ENCODE data around the gene GPC4. TPM values are rescaled to one million over a fixed set of nuclear protein-coding genes. Genes with fewer than 3 reads are reported as not detected.
A peak's percentile ranks its signal among the peaks of the same experiment; 100 is the strongest.

The GPC4 gene
- total RNA-seq, 1 donor from 2014 or later = 32.8 TPM

DNA sequence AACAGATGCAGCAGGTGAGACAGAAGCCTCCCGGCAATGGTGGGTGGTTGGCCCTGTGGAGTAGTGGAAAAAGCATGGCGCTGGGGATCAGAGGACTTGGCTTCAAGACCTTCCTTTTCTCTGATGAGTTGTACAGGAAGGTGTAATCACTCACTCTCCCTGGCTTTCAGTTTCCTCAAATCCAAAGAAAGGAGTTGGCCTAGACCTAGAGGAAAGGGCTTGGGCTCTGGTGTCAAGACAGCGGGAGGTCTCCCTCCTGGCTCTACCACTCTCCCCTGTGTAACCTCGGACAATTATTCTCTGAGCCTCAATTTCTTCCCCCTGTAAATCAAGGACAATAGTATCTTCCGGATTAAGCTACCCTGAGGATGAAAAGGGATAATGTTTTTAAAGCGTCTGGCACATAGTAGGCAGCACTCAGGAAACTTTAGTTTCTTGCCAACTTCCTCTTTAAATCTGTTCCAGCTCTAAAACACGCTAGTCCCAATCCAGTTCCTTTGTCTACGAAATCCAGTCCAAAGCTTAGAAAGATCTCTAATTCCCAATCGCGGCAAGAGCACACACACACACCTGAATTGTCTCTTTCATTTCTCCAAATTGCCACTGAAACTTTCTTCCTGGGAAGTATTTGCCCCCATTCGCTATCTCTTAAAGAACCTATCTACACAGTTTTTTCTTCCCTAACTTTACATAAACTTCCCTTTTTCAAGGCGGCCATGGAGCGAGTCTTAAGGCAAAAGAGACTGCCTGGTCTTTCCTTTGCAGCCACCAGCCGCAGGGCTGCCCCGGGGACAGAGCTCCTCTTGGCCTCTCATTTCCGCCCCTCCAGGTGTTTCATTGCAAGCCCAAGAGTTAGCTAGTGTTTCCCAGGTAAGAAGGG lies 29.9 kb upstream of the GPC4 start:
- Mint-ChIP-seq H3K4me1 (ENCODE audit: low read depth, unreplicated experiment) (peaks cover 3% of the 10 kb centered on the region), H3K27ac (ENCODE audit: unreplicated experiment) (no peak overlapping the region), H3K4me3 (ENCODE audit: unreplicated experiment) (peak overlapping the region; percentile 86), H3K27me3 (ENCODE audit: unreplicated experiment) (no peaks in the 10 kb centered on the region), H3K9me3 (ENCODE audit: unreplicated experiment) (no peaks in the 10 kb centered on the region), H3K36me3 (ENCODE audit: unreplicated experiment) (no peaks in the 10 kb centered on the region)
- TF ChIP-seq, protein P1, sequence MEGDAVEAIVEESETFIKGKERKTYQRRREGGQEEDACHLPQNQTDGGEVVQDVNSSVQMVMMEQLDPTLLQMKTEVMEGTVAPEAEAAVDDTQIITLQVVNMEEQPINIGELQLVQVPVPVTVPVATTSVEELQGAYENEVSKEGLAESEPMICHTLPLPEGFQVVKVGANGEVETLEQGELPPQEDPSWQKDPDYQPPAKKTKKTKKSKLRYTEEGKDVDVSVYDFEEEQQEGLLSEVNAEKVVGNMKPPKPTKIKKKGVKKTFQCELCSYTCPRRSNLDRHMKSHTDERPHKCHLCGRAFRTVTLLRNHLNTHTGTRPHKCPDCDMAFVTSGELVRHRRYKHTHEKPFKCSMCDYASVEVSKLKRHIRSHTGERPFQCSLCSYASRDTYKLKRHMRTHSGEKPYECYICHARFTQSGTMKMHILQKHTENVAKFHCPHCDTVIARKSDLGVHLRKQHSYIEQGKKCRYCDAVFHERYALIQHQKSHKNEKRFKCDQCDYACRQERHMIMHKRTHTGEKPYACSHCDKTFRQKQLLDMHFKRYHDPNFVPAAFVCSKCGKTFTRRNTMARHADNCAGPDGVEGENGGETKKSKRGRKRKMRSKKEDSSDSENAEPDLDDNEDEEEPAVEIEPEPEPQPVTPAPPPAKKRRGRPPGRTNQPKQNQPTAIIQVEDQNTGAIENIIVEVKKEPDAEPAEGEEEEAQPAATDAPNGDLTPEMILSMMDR (IDR thresholded peaks at IDR 0.05; ENCODE audit: partially characterized antibody, unreplicated experiment) = no peak
- DNase-seq = no peak

DNA sequence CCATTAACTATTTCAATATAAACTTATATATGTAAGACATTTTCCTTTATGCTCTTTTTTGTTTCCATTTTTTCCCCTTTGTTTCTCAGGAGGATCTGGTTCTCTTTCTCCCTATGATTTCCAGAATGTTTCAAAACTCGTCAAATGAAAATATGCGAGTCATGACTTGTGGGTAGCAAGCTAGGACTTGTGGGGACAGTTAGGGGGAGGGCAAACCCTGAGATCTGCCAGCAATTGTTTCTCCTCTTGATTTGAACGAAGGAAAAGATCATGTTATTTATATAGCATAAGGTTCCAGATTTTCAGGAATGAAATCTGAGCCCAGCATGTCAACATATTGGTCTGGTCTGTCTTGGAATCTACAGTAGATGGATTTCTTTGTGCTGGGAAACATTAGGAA lies 28.9 kb upstream of the GPC4 start:
- H3K27ac Mint-ChIP-seq (ENCODE audit: unreplicated experiment) = no peak overlapping the region
- peaks cover 3% of the 10 kb centered on the region for H3K4me1 Mint-ChIP-seq (ENCODE audit: low read depth, unreplicated experiment)
- no peaks in the 10 kb centered on the region for H3K27me3 Mint-ChIP-seq (ENCODE audit: unreplicated experiment)

DNA sequence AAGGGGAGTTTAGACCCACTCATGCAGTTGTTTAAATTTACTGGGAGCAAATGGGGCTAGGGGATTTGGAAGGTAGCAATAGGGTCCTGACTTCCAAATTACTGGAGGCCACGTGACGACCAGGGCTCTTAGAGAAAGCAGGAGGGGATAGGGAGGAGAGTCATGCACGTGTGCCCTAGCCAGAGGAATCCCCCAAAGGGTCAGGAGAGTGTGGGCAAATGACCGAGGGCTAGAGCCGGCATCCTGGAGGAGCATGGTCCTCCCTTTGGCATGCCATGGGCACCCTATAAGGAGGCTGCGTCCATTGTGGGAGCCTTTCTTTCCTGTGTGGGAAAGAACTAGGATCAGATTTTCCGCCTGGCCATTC lies 25.5 kb upstream of the GPC4 start:
- peaks cover 8% of the 10 kb centered on the region for H3K4me1 Mint-ChIP-seq (ENCODE audit: low read depth, unreplicated experiment)

More for the DNA sequence above, 28.9 kb upstream of the GPC4 start:
- H3K36me3 Mint-ChIP-seq (ENCODE audit: unreplicated experiment) = no peaks in the 10 kb centered on the region
- TF ChIP-seq, protein P1 (IDR thresholded peaks at IDR 0.05; ENCODE audit: partially characterized antibody, unreplicated experiment) = no peak
- no peaks in the 10 kb centered on the region for H3K9me3 Mint-ChIP-seq (ENCODE audit: unreplicated experiment)
- DNase-seq = no peak
- H3K4me3 Mint-ChIP-seq (ENCODE audit: unreplicated experiment) = no peak overlapping the region

DNA sequence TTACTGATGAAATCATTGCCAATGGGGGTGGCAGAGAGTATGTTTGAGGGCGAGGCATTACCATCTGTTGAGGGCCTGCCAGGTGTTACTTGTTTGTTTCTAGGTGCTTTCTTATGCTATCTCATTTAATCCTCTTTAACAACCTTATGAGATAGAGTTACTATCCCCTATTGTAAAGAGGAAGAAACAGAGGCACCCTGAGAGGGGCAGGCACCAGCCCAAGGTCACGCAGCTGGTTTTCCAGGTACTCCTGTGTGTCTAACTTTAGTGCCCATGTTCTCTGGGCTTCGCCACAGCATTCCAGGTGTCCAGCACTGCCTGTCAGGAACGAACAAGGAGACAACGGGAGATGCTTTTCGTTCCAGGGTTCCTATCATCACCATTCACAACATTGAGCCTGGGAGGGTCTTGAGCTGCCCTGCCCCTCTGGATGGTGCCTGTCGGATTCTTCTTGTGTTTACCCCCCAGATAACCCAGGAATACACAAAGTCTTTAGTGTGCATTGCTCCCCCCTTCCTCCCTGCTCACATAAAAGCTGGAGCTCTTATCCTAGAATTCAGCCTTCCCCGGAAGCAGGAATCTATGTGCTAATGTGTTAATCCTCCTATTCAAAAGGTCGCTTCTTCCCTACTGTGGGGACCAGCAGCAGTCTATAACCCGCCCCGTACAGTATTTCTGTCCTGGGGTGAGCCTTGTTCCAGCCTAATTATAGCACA lies 24.9 kb upstream of the GPC4 start:
- no peak overlapping the region for H3K27ac Mint-ChIP-seq (ENCODE audit: unreplicated experiment)
- H3K27me3 Mint-ChIP-seq (ENCODE audit: unreplicated experiment) = no peaks in the 10 kb centered on the region
- H3K9me3 Mint-ChIP-seq (ENCODE audit: unreplicated experiment) = no peaks in the 10 kb centered on the region
- no peaks in the 10 kb centered on the region for H3K36me3 Mint-ChIP-seq (ENCODE audit: unreplicated experiment)
- peaks cover 8% of the 10 kb centered on the region for H3K4me1 Mint-ChIP-seq (ENCODE audit: low read depth, unreplicated experiment)
- DNase-seq = no peak
- no peak overlapping the region for H3K4me3 Mint-ChIP-seq (ENCODE audit: unreplicated experiment)
- TF ChIP-seq, protein P1 (IDR thresholded peaks at IDR 0.05; ENCODE audit: partially characterized antibody, unreplicated experiment) = no peak

More for the DNA sequence above, 25.5 kb upstream of the GPC4 start:
- no peaks in the 10 kb centered on the region for H3K36me3 Mint-ChIP-seq (ENCODE audit: unreplicated experiment)
- TF ChIP-seq, protein P1 (IDR thresholded peaks at IDR 0.05; ENCODE audit: partially characterized antibody, unreplicated experiment) = no peak
- H3K27me3 Mint-ChIP-seq (ENCODE audit: unreplicated experiment) = no peaks in the 10 kb centered on the region
- no peak overlapping the region for H3K4me3 Mint-ChIP-seq (ENCODE audit: unreplicated experiment)
- no peak overlapping the region for H3K27ac Mint-ChIP-seq (ENCODE audit: unreplicated experiment)
- no peaks in the 10 kb centered on the region for H3K9me3 Mint-ChIP-seq (ENCODE audit: unreplicated experiment)
- no peak for DNase-seq

DNA sequence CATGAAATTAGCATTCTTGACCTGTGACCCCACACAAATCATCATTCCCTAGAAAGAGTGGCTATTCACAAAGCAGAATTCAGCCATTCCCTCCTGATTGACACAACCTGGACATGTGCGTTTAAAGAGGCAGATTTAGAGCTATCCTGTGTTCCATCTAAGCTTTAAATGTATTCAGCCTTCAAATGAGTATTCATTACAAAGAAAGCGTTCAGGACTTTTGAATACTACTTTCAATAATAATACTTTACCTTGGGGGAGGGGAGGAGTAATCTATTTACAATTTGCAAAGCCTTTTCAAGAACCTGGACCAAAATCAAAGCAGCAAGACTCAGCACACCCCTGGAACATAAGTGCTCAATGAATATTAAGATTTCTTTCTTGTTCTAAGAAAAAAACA lies 22.5 kb upstream of the GPC4 start:
- Mint-ChIP-seq H3K4me1 (ENCODE audit: low read depth, unreplicated experiment) (peaks cover 6% of the 10 kb centered on the region), H3K9me3 (ENCODE audit: unreplicated experiment) (no peaks in the 10 kb centered on the region), H3K36me3 (ENCODE audit: unreplicated experiment) (no peaks in the 10 kb centered on the region), H3K27ac (ENCODE audit: unreplicated experiment) (no peak overlapping the region), H3K27me3 (ENCODE audit: unreplicated experiment) (no peaks in the 10 kb centered on the region), H3K4me3 (ENCODE audit: unreplicated experiment) (no peak overlapping the region)
- TF ChIP-seq, protein P1 (IDR thresholded peaks at IDR 0.05; ENCODE audit: partially characterized antibody, unreplicated experiment) = no peak
- DNase-seq = no peak
